PC-9 (cell line): ENCODE measurements around the gene SORBS2. TPM values are rescaled to one million over a fixed set of nuclear protein-coding genes. Genes with fewer than 3 reads are reported as not detected.

ENCODE experiments used
- BruUV-seq: library from RNA; stranded (reverse); fragments of 400-500 nt; replicated peaks from 2 replicates; lab custom pipeline; 2021; lab: Mats Ljungman, UMichigan
- CTCF ChIA-PET: fragments of 300-600 bp; sonication (Branson Sonifier 250); formaldehyde crosslinking; loops from one replicate; lab custom pipeline; 2022; ENCODE audit warnings: antibody characterized with exemption; lab: Charles Lee
- POLR2A ChIA-PET: fragments of 300-600 bp; sonication (Branson Sonifier 250); formaldehyde crosslinking; loops from one replicate; lab custom pipeline; 2022; ENCODE audit warnings: antibody characterized with exemption; ENCODE audit not compliant: unreplicated experiment; lab: Charles Lee
- DNase-seq, 2 experiments: peaks; one replicate each; pipeline versions ENCODE4 v3.0.0 to v3.0.0-alpha.2; 2015 to 2022; ENCODE audit warnings: mixed read lengths in 1 of 2
- H2AFZ ChIP-seq: fragments of 200-600 bp; sonication (generic); 2 replicates; pipeline ENCODE4 v1.8.1; 2017; ENCODE audit warnings: antibody characterized with exemption
- H3F3A ChIP-seq: fragments of 200-600 bp; sonication (generic); 2 replicates; pipeline ENCODE4 v1.8.1; 2017; ENCODE audit warnings: antibody characterized with exemption, mild to moderate bottlenecking, low read depth; ENCODE audit not compliant: insufficient read depth
- H3K27ac ChIP-seq: fragments of 200-600 bp; sonication (generic); 2 replicates; pipeline ENCODE4 v1.6.1; 2016; ENCODE audit warnings: mixed run types
- H3K27me3 ChIP-seq: fragments of 200-600 bp; sonication (generic); 2 replicates; pipeline ENCODE4 v1.6.1; 2016; ENCODE audit warnings: low read depth, mixed run types; ENCODE audit not compliant: insufficient read depth
- H3K36me3 ChIP-seq: fragments of 200-600 bp; sonication (generic); 2 replicates; pipeline ENCODE4 v1.6.1; 2016; ENCODE audit warnings: low read depth, mixed run types
- H3K4me1 ChIP-seq: fragments of 200-600 bp; sonication (generic); replicated peaks from 2 replicates; pipeline ENCODE4 v1.6.1; 2016; ENCODE audit warnings: mixed run types; ENCODE audit not compliant: insufficient read depth
- H3K4me2 ChIP-seq: fragments of 200-600 bp; sonication (generic); 2 replicates; pipeline ENCODE4 v1.6.1; 2017; ENCODE audit warnings: mixed run types
- H3K4me3 ChIP-seq: fragments of 200-600 bp; sonication (generic); 2 replicates; pipeline ENCODE4 v1.6.1; 2016; ENCODE audit warnings: mixed run types
- H3K79me2 ChIP-seq: fragments of 200-600 bp; sonication (generic); 2 replicates; pipeline ENCODE4 v1.6.1; 2017; ENCODE audit warnings: low read depth, mixed run types
- H3K9me2 ChIP-seq: fragments of 200-600 bp; sonication (generic); 2 replicates; pipeline ENCODE4 v1.8.1; 2017; ENCODE audit warnings: mild to moderate bottlenecking; ENCODE audit not compliant: insufficient read depth
- H3K9me3 ChIP-seq: fragments of 200-600 bp; sonication (generic); 2 replicates; pipeline ENCODE4 v1.8.1; 2016; ENCODE audit warnings: low read depth; ENCODE audit not compliant: insufficient read depth
- H4K20me1 ChIP-seq: fragments of 200-600 bp; sonication (generic); 2 replicates; pipeline ENCODE4 v1.8.1; 2017; ENCODE audit not compliant: insufficient read depth
- EZH2 ChIP-seq: fragments of 200-600 bp; sonication (generic); IDR thresholded peaks from 2 replicates; pipeline ENCODE4 v1.8.0; 2017; ENCODE audit warnings: antibody characterized with exemption, low read depth
- intact Hi-C: fragments of 100-400 bp; cut with micrococcal nuclease; formaldehyde crosslinking; loops from one replicate; pipeline ENCODE4 v1.10.0; 2022; ENCODE audit not compliant: unreplicated experiment
- total RNA-seq: library from RNA; stranded (reverse); gene quantifications from 2 replicates; pipeline ENCODE4 v1.2.3, GENCODE V29; 2021
- TF ChIP-seq, protein P1 (sequence below): fragments of 200-600 bp; sonication (generic); conservative IDR thresholded peaks from 2 replicates; pipeline ENCODE4 v1.6.1; 2017; ENCODE audit warnings: mixed run types, antibody characterized with exemption, mild to moderate bottlenecking, moderate library complexity

SORBS2 gene
- total RNA-seq, 1 experiment from 2014 or later: 16.4 TPM

DNA sequence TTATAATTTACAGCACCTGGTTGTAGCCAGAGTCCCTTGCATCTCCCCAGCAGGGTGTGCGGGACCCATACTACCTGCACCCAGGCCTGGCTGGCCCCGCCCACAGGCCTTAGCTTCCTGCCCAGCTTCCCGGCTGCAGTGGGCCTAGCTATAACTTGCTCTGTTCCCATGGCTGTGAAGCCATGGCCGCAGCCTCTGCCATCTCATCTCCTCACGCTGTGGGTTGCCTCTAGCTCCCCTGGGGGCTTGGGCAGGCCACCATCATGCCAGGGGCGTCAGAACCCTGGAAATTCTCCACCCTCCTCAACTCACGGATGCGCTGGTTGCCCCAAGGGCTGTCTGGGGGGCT is 26.1 kb upstream of the SORBS2 start:
- TF ChIP-seq, protein P1, sequence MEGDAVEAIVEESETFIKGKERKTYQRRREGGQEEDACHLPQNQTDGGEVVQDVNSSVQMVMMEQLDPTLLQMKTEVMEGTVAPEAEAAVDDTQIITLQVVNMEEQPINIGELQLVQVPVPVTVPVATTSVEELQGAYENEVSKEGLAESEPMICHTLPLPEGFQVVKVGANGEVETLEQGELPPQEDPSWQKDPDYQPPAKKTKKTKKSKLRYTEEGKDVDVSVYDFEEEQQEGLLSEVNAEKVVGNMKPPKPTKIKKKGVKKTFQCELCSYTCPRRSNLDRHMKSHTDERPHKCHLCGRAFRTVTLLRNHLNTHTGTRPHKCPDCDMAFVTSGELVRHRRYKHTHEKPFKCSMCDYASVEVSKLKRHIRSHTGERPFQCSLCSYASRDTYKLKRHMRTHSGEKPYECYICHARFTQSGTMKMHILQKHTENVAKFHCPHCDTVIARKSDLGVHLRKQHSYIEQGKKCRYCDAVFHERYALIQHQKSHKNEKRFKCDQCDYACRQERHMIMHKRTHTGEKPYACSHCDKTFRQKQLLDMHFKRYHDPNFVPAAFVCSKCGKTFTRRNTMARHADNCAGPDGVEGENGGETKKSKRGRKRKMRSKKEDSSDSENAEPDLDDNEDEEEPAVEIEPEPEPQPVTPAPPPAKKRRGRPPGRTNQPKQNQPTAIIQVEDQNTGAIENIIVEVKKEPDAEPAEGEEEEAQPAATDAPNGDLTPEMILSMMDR: no peak
- TF ChIP-seq EZH2: no peak
- Histone ChIP-seq H3F3A (peaks cover 19% of the 10 kb centered on the region), H3K27me3 (no peaks in the 10 kb centered on the region), H3K9me3 (no peaks in the 10 kb centered on the region), H3K4me3 (no peak overlapping the region), H3K4me2 (no peak overlapping the region), H3K4me1 (peaks cover 29% of the 10 kb centered on the region), H4K20me1 (no peaks in the 10 kb centered on the region), H3K36me3 (no peaks in the 10 kb centered on the region), H3K9me2 (no peaks in the 10 kb centered on the region), H2AFZ (no peak overlapping the region), H3K79me2 (no peaks in the 10 kb centered on the region), H3K27ac (no peak overlapping the region)
- ChIA-PET POLR2A (interaction anchor here (0.6 to 1.0 kb wide), 3 partner anchors 13 to 163 kb away, joined by 3 to 12 read pairs (median 9); partner anchors contain the start of gene SORBS2), CTCF (no interaction called here)
- no peak for DNase-seq
- no TSS peak for BruUV-seq
- intact Hi-C loops: loop anchor here (2.0 to 10.0 kb wide), 2 partner anchors 59 to 193 kb away; no protein-coding TSS in a partner anchor

DNA sequence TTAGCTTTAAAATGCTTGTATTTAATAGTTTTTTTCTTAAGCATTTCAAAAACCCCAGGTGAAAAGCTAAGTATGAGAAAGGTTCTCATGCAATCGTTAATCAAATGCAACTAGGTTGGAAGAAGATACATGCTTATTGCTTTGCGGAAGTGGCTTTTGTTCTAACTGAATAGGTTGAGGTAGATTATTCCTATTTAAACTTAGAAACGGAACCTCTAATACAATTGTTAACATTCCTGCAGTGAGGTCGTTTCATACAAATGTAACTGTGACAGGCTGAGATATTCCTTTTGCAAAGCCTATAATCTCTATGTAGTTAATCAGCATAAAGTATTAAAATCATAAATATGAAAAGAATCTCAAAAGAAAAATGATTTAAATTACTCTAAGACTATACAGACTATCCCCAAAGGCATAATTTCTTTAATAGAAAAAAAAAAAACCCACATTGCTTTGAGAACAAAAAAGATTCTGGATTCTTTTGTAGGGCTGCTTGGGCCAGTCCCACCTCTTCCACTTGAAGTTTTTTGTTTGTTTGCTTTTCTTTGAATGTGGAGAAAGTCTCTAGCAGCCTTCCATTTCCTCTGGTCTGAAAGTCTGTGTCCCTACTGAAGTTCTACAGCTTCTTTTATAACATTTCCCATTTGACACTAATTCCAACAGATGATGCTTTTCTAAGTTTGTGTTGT is 25.6 kb upstream of the SORBS2 start:
- no peak overlapping the region for H3K4me3 ChIP-seq
- H3K27me3 ChIP-seq: no peaks in the 10 kb centered on the region
- no peak for TF ChIP-seq EZH2
- TF ChIP-seq, protein P1: no peak
- H3K27ac ChIP-seq: no peak overlapping the region
- H4K20me1 ChIP-seq: no peaks in the 10 kb centered on the region
- intact Hi-C loops: loop anchor here (2.0 to 10.0 kb wide), 2 partner anchors 59 to 193 kb away; no protein-coding TSS in a partner anchor
- H3K4me2 ChIP-seq: no peak overlapping the region
- CTCF ChIA-PET: no interaction called here
- peaks cover 19% of the 10 kb centered on the region for H3F3A ChIP-seq
- peaks cover 29% of the 10 kb centered on the region for H3K4me1 ChIP-seq
- BruUV-seq: no TSS peak
- POLR2A ChIA-PET: interaction anchor here (0.6 kb wide), 3 partner anchors 12 to 163 kb away, joined by 3 to 12 read pairs (median 9); no protein-coding TSS in a partner anchor
- H3K79me2 ChIP-seq: no peaks in the 10 kb centered on the region
- H3K9me2 ChIP-seq: no peaks in the 10 kb centered on the region
- no peak for DNase-seq
- no peaks in the 10 kb centered on the region for H3K9me3 ChIP-seq
- H2AFZ ChIP-seq: no peak overlapping the region
- no peaks in the 10 kb centered on the region for H3K36me3 ChIP-seq

- Histone ChIP-seq H3F3A (peaks cover 19% of the 10 kb centered on the region), H3K4me1 (peaks cover 29% of the 10 kb centered on the region), H3K27me3 (no peaks in the 10 kb centered on the region), H3K36me3 (no peaks in the 10 kb centered on the region), H2AFZ (no peak overlapping the region), H3K4me3 (no peak overlapping the region), H3K9me2 (no peaks in the 10 kb centered on the region), H3K9me3 (no peaks in the 10 kb centered on the region), H3K79me2 (no peaks in the 10 kb centered on the region), H4K20me1 (no peaks in the 10 kb centered on the region), H3K4me2 (no peak overlapping the region), H3K27ac (no peak overlapping the region)
- TF ChIP-seq, protein P1: no peak
- no peak for TF ChIP-seq EZH2
- ChIA-PET CTCF (no interaction called here), POLR2A (interaction anchor here (0.6 kb wide), 1 partner anchor 18 kb away, joined by 3 read pairs; no protein-coding TSS in a partner anchor)
- intact Hi-C loops: loop anchor here (10.0 kb wide), 1 partner anchor 192 kb away; no protein-coding TSS in a partner anchor
- BruUV-seq: no TSS peak
- no peak for DNase-seq
These were observed 24.5 kb upstream of the SORBS2 start for GRCh38 chr4:185836241-185837084.
